Neutrophil (primary cell): Measurements from ENCODE around the gene STAT1.

ENCODE experiments used
- H3K27ac ChIP-seq: fragments of 200-600 bp; sonication (generic); 2 replicates; pipeline ENCODE4 v1.5.1; 2016; ENCODE audit warnings: mild to moderate bottlenecking, moderate library complexity
- H3K27me3 ChIP-seq: fragments of 200-600 bp; sonication (generic); 2 replicates; pipeline ENCODE4 v1.6.0; 2016; ENCODE audit warnings: mild to moderate bottlenecking
- H3K36me3 ChIP-seq: fragments of 200-600 bp; sonication (generic); 2 replicates; pipeline ENCODE4 v1.5.1; 2017
- H3K4me1 ChIP-seq, 2 experiments: fragments of 200-600 bp in 1 of 2; sonication (generic) in 1 of 2; 1 replicate in 1 of 2; 2 replicates in 1 of 2; pipeline versions ENCODE4 v1.5.1 to v1.6.1; 2013 to 2016; ENCODE audit warnings: low read depth in 1 of 2, low read length in 1 of 2, mild to moderate bottlenecking in 1 of 2, moderate library complexity in 1 of 2; ENCODE audit not compliant: control insufficient read depth in 1 of 2, insufficient read depth in 1 of 2
- H3K4me3 ChIP-seq, 2 experiments: fragments of 200-600 bp in 1 of 2; sonication (generic) in 1 of 2; 1 replicate in 1 of 2; 2 replicates in 1 of 2; pipeline ENCODE4 v1.5.1; 2013 to 2016; ENCODE audit warnings: low read depth in 1 of 2, low read length in 1 of 2, mild to moderate bottlenecking in 1 of 2, moderate library complexity in 1 of 2
- H3K9me3 ChIP-seq: fragments of 200-600 bp; sonication (generic); 2 replicates; pipeline ENCODE4 v1.5.1; 2016
- CTCF ChIP-seq: fragments of 200-600 bp; sonication (generic); IDR thresholded peaks from 2 replicates; pipeline ENCODE4 v1.5.1; 2016; ENCODE audit warnings: antibody characterized with exemption

The STAT1 gene

DNA sequence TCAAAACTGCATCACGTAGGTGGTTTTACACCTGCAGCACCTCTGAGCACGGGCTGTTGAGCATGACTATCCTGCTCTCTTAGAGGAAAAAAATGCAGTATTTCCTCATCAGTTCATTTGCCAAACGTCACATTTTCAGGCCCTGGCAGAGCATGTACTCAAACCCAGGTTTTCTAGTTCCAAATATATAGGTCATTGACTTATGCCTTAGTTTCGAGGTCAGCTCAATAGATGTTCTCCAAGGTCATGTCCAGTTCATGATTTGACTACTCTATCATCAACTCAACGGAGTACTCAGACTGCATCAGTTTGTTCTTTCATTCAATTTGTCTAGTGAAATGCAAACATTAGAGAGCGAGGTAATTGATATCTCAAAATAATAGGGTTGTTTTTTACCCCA is 39.3 kb upstream of the STAT1 start:
- TF ChIP-seq CTCF, result no peak
- Histone ChIP-seq H3K27me3 (no peaks in the 10 kb centered on the region), H3K27ac (no peak overlapping the region), H3K36me3 (no peaks in the 10 kb centered on the region), H3K4me1 (peaks cover 34 to 45% of the 10 kb centered on the region in 2 experiments), H3K4me3 (no peak overlapping the region), H3K9me3 (no peaks in the 10 kb centered on the region)

GRCh38 chr2:191051825-191052778 is 38.1 kb upstream of the STAT1 start:
- no peaks in the 10 kb centered on the region for H3K27me3 ChIP-seq
- peak; percentile 45 for TF ChIP-seq CTCF
- H3K4me3 ChIP-seq, result peak overlapping the region; percentile 24 to 36
- peaks cover 34 to 45% of the 10 kb centered on the region in 2 experiments for H3K4me1 ChIP-seq
- no peaks in the 10 kb centered on the region for H3K9me3 ChIP-seq
- no peaks in the 10 kb centered on the region for H3K36me3 ChIP-seq
- peak overlapping the region; percentile 59 for H3K27ac ChIP-seq

- Histone ChIP-seq H3K9me3 (no peaks in the 10 kb centered on the region), H3K27me3 (no peaks in the 10 kb centered on the region), H3K4me1 (peaks cover 26 to 37% of the 10 kb centered on the region in 2 experiments), H3K27ac (peak overlapping the region; percentile 59), H3K4me3 (no peak overlapping the region), H3K36me3 (no peaks in the 10 kb centered on the region)
- no peak for TF ChIP-seq CTCF
Measured at GRCh38 chr2:191051177-191051576, 37.2 kb upstream of the STAT1 start.

GRCh38 chr2:191050640-191050987 is 36.6 kb upstream of the STAT1 start:
- Histone ChIP-seq H3K27me3 (no peaks in the 10 kb centered on the region), H3K36me3 (no peaks in the 10 kb centered on the region), H3K27ac (no peak overlapping the region), H3K9me3 (no peaks in the 10 kb centered on the region), H3K4me3 (no peak overlapping the region), H3K4me1 (peaks cover 23 to 34% of the 10 kb centered on the region in 2 experiments)
- TF ChIP-seq CTCF, result no peak

- Histone ChIP-seq H3K27ac (no peak overlapping the region), H3K9me3 (no peaks in the 10 kb centered on the region), H3K36me3 (no peaks in the 10 kb centered on the region), H3K27me3 (no peaks in the 10 kb centered on the region), H3K4me3 (no peak overlapping the region), H3K4me1 (peaks cover 23 to 34% of the 10 kb centered on the region in 2 experiments)
- no peak for TF ChIP-seq CTCF
Measured at GRCh38 chr2:191049728-191050639, 36.0 kb upstream of the STAT1 start.
